ENCODE data around the gene TCAF1. TPM values are rescaled to one million over a fixed set of nuclear protein-coding genes. Genes with fewer than 3 reads are reported as not detected.

Gene TCAF1
- total and polyA plus RNA-seq, 4 donors: 10.1 to 65.8 (median 24.7) TPM

- peak in 2 of 3 donors; percentile 62 to 69 for DNase-seq
- ATAC-seq (ENCODE audit: insufficient read depth, low FRiP score): no peak
- H3K9ac ChIP-seq (ENCODE audit: insufficient read depth in 1 of 2, low read length in 2 of 2): no peak within 1 kb of the TSS
- H3K9me3 ChIP-seq (ENCODE audit: control insufficient read depth in 4 of 4, insufficient read depth in 3 of 4, low read length in 3 of 4): peaks cover 0 to 2% (median 0%) of the 10 kb centered on the region in 4 donors
- no peak within 1 kb of the TSS for H3K4me3 ChIP-seq
- WGBS, 2 donors: 69 to 83% methylated on average over 3 of the region's 3 CpGs
- no peak within 1 kb of the TSS for H3K27ac ChIP-seq (ENCODE audit: low read depth in 1 of 2, low read length in 1 of 2)
- no peaks in the 10 kb centered on the region for H3K36me3 ChIP-seq (ENCODE audit: control insufficient read depth in 4 of 4, insufficient read depth in 4 of 4, low read length in 4 of 4)
- H3K27me3 ChIP-seq (ENCODE audit: control insufficient read depth in 3 of 3, insufficient read depth in 3 of 3, low read length in 2 of 3): no peaks in the 10 kb centered on the region
- TF ChIP-seq CTCF (IDR thresholded peaks at IDR 0.05; ENCODE audit: control extremely low read depth, extremely low read depth): no peak
- H3K4me1 ChIP-seq (ENCODE audit: control insufficient read depth in 5 of 5, insufficient read depth in 5 of 5, low read length in 5 of 5): peaks cover 0 to 5% (median 0%) of the 10 kb centered on the region in 5 donors
Measured at GRCh38 chr7:143934526-143935325, 32.8 kb upstream of the TCAF1 start, which contains the start of gene OR2F2. Gene OR2F2 (plus strand): TSS chr7:143935233. CDS start chr7:143935233, 0 bp downstream.

- no peak for ATAC-seq (ENCODE audit: insufficient read depth, low FRiP score)
- Histone ChIP-seq H3K36me3 (ENCODE audit: control insufficient read depth in 4 of 4, insufficient read depth in 4 of 4, low read length in 4 of 4) (no peaks in the 10 kb centered on the region), H3K27ac (ENCODE audit: low read depth in 1 of 2, low read length in 1 of 2) (no peak overlapping the region), H3K4me1 (ENCODE audit: control insufficient read depth in 5 of 5, insufficient read depth in 5 of 5, low read length in 5 of 5) (peaks cover 0 to 5% (median 0%) of the 10 kb centered on the region in 5 donors), H3K27me3 (ENCODE audit: control insufficient read depth in 3 of 3, insufficient read depth in 3 of 3, low read length in 2 of 3) (no peaks in the 10 kb centered on the region), H3K9ac (ENCODE audit: insufficient read depth in 1 of 2, low read length in 2 of 2) (no peak overlapping the region), H3K9me3 (ENCODE audit: control insufficient read depth in 4 of 4, insufficient read depth in 3 of 4, low read length in 3 of 4) (peaks cover 0 to 2% (median 0%) of the 10 kb centered on the region in 4 donors), H3K4me3 (no peak overlapping the region)
- no peak for DNase-seq
- TF ChIP-seq CTCF (IDR thresholded peaks at IDR 0.05; ENCODE audit: control extremely low read depth, extremely low read depth): no peak
Measured at GRCh38 chr7:143931739-143932138, 29.8 kb upstream of the TCAF1 start.

- Histone ChIP-seq H3K9me3 (ENCODE audit: control insufficient read depth in 4 of 4, insufficient read depth in 3 of 4, low read length in 3 of 4) (peaks cover 0 to 2% (median 0%) of the 10 kb centered on the region in 4 donors), H3K27ac (ENCODE audit: low read depth in 1 of 2, low read length in 1 of 2) (no peak overlapping the region), H3K9ac (ENCODE audit: insufficient read depth in 1 of 2, low read length in 2 of 2) (no peak overlapping the region), H3K27me3 (ENCODE audit: control insufficient read depth in 3 of 3, insufficient read depth in 3 of 3, low read length in 2 of 3) (no peaks in the 10 kb centered on the region), H3K4me1 (ENCODE audit: control insufficient read depth in 5 of 5, insufficient read depth in 5 of 5, low read length in 5 of 5) (no peaks in the 10 kb centered on the region), H3K36me3 (ENCODE audit: control insufficient read depth in 4 of 4, insufficient read depth in 4 of 4, low read length in 4 of 4) (no peaks in the 10 kb centered on the region), H3K4me3 (no peak overlapping the region)
- no peak for ATAC-seq (ENCODE audit: insufficient read depth, low FRiP score)
- no peak for DNase-seq
- WGBS, 2 donors: 88 to 97% methylated on average over 1 of the region's 1 CpG
- TF ChIP-seq CTCF (IDR thresholded peaks at IDR 0.05; ENCODE audit: control extremely low read depth, extremely low read depth): no peak
Measured at GRCh38 chr7:143929224-143929920, 27.4 kb upstream of the TCAF1 start.

All from lung (tissue), 12 donors.